ENCODE measurements around the gene HDDC2.

- TF ChIP-seq CTCF (IDR thresholded peaks at IDR 0.05) (no peak), POLR2AphosphoS5 (IDR thresholded peaks at IDR 0.05) (no peak), EP300 (IDR thresholded peaks at IDR 0.05) (no peak)
These were observed 16.4 kb downstream of the HDDC2 start for GRCh38 chr6:125285353-125285752.
